ENCODE data around the gene HOXC6.

GRCh38 chr12:54002915-54003389 lies 25.3 kb upstream of the HOXC6 start:
- TF ChIP-seq EZH2 (IDR thresholded peaks at IDR 0.05), result peak; percentile 78
- no peak for TF ChIP-seq CTCF (IDR thresholded peaks at IDR 0.05)
- TF ChIP-seq EZH2phosphoT487 (IDR thresholded peaks at IDR 0.05), result peak; percentile 76
